ENCODE measurements around the gene ADNP2. TPM values are rescaled to one million over a fixed set of nuclear protein-coding genes. Genes with fewer than 3 reads are reported as not detected.

ADNP2 gene
- total and polyA plus RNA-seq, 2 donors (not counting 1 experiment from before 2014, with no cell fraction given) = 4.7 to 14.7 TPM

- Histone ChIP-seq H3K4me1 (ENCODE audit: control insufficient read depth in 2 of 2, insufficient read depth in 2 of 2, low read length in 2 of 2) (no peaks in the 10 kb centered on the region), H2AFZ (ENCODE audit: insufficient read depth, low read depth, low read length, poor library complexity, severe bottlenecking) (no peak overlapping the region), H3K4me3 (ENCODE audit: control extremely low read depth in 1 of 5, extremely low read depth in 1 of 5, insufficient read depth in 1 of 5, low read depth in 2 of 5, low read length in 4 of 5) (no peak overlapping the region), H3K9me3 (ENCODE audit: control extremely low read depth in 1 of 3, control insufficient read depth in 2 of 3, insufficient read depth in 1 of 3, low read length in 2 of 3) (no peaks in the 10 kb centered on the region), H3K79me2 (ENCODE audit: control insufficient read depth, insufficient read depth, low read length) (no peaks in the 10 kb centered on the region), H3K4me2 (replicated peaks; ENCODE audit: low read depth, low read length, poor library complexity, severe bottlenecking) (no peak overlapping the region), H3K27ac (ENCODE audit: low read length in 2 of 2) (no peak overlapping the region), H4K20me1 (ENCODE audit: control insufficient read depth, insufficient read depth, low read length, poor library complexity, severe bottlenecking) (no peaks in the 10 kb centered on the region), H3K9ac (ENCODE audit: low read length) (no peak overlapping the region), H3K36me3 (replicated peaks in 1 of 2; ENCODE audit: control extremely low read depth in 1 of 2, control insufficient read depth in 1 of 2, extremely low read depth in 1 of 2, insufficient read depth in 2 of 2, low read length in 1 of 2) (peaks cover 0 to 43% of the 10 kb centered on the region in 2 experiments), H3K27me3 (replicated peaks in 1 of 4; ENCODE audit: control extremely low read depth in 1 of 4, control insufficient read depth in 3 of 4, insufficient read depth in 4 of 4, low read length in 3 of 4) (no peaks in the 10 kb centered on the region)
- Mint-ChIP-seq H3K27me3 (no peaks in the 10 kb centered on the region), H3K9me3 (ENCODE audit: insufficient read depth) (no peaks in the 10 kb centered on the region), H3K27ac (no peak overlapping the region), H3K4me3 (no peak overlapping the region), H3K4me1 (no peaks in the 10 kb centered on the region)
- DNase-seq (no peak), ATAC-seq (ENCODE audit: low read depth) (no peak)
- WGBS (ENCODE audit: insufficient coverage) = over 99% methylated on average over 14 of the region's 14 CpGs
- TF ChIP-seq EZH2 (IDR thresholded peaks at IDR 0.05; ENCODE audit: borderline replicate concordance, insufficient read depth, low read depth, low read length, poor library complexity, severe bottlenecking) (no peak), CTCF (IDR thresholded peaks at IDR 0.05) (no peak)
- CTCF ChIA-PET = no interaction called here
- intact Hi-C loops (cut with micrococcal nuclease) = no loop called here
- POLR2A ChIA-PET = no interaction called here
Observed at GRCh38 chr18:80137137-80137536, 28.1 kb downstream of the ADNP2 start.

GRCh38 chr18:80137976-80138375 lies 28.9 kb downstream of the ADNP2 start:
- 93% methylated on average over 12 of the region's 12 CpGs for WGBS (ENCODE audit: insufficient coverage)
- no peak overlapping the region for H3K4me2 ChIP-seq (replicated peaks; ENCODE audit: low read depth, low read length, poor library complexity, severe bottlenecking)
- Mint-ChIP-seq H3K4me3 (no peak overlapping the region), H3K9me3 (ENCODE audit: insufficient read depth) (no peaks in the 10 kb centered on the region), H3K27ac (no peak overlapping the region), H3K27me3 (no peaks in the 10 kb centered on the region), H3K4me1 (no peaks in the 10 kb centered on the region)
- ATAC-seq (ENCODE audit: low read depth) = no peak
- H3K4me1 ChIP-seq (ENCODE audit: control insufficient read depth in 2 of 2, insufficient read depth in 2 of 2, low read length in 2 of 2) = no peaks in the 10 kb centered on the region
- H3K27ac ChIP-seq (ENCODE audit: low read length in 2 of 2) = no peak overlapping the region
- CTCF ChIA-PET = no interaction called here
- no peaks in the 10 kb centered on the region for H3K9me3 ChIP-seq (ENCODE audit: control extremely low read depth in 1 of 3, control insufficient read depth in 2 of 3, insufficient read depth in 1 of 3, low read length in 2 of 3)
- no peaks in the 10 kb centered on the region for H3K27me3 ChIP-seq (replicated peaks in 1 of 4; ENCODE audit: control extremely low read depth in 1 of 4, control insufficient read depth in 3 of 4, insufficient read depth in 4 of 4, low read length in 3 of 4)
- POLR2A ChIA-PET = no interaction called here
- intact Hi-C loops (cut with micrococcal nuclease) = no loop called here
- no peak overlapping the region for H3K9ac ChIP-seq (ENCODE audit: low read length)
- DNase-seq = no peak
- TF ChIP-seq CTCF (IDR thresholded peaks at IDR 0.05) (no peak), EZH2 (IDR thresholded peaks at IDR 0.05; ENCODE audit: borderline replicate concordance, insufficient read depth, low read depth, low read length, poor library complexity, severe bottlenecking) (no peak)
- no peaks in the 10 kb centered on the region for H4K20me1 ChIP-seq (ENCODE audit: control insufficient read depth, insufficient read depth, low read length, poor library complexity, severe bottlenecking)
- no peak overlapping the region for H2AFZ ChIP-seq (ENCODE audit: insufficient read depth, low read depth, low read length, poor library complexity, severe bottlenecking)
- H3K36me3 ChIP-seq (replicated peaks in 1 of 2; ENCODE audit: control extremely low read depth in 1 of 2, control insufficient read depth in 1 of 2, extremely low read depth in 1 of 2, insufficient read depth in 2 of 2, low read length in 1 of 2) = peaks cover 0 to 43% of the 10 kb centered on the region in 2 experiments
- H3K79me2 ChIP-seq (ENCODE audit: control insufficient read depth, insufficient read depth, low read length) = no peaks in the 10 kb centered on the region
- H3K4me3 ChIP-seq (ENCODE audit: control extremely low read depth in 1 of 5, extremely low read depth in 1 of 5, insufficient read depth in 1 of 5, low read depth in 2 of 5, low read length in 4 of 5) = no peak overlapping the region

Measured in B cell (primary cell).